CD4-positive, alpha-beta T cell treated with Interleukin-6 at 100 ng/mL for 8 hours (primary cell): ENCODE data around the gene ENPP7.

Source experiments
- DNase-seq: peaks from one replicate; pipeline ENCODE4 v3.0.0-alpha.2; 2020; ENCODE audit warnings: mixed read lengths, low spot score

ENPP7 gene

DNA sequence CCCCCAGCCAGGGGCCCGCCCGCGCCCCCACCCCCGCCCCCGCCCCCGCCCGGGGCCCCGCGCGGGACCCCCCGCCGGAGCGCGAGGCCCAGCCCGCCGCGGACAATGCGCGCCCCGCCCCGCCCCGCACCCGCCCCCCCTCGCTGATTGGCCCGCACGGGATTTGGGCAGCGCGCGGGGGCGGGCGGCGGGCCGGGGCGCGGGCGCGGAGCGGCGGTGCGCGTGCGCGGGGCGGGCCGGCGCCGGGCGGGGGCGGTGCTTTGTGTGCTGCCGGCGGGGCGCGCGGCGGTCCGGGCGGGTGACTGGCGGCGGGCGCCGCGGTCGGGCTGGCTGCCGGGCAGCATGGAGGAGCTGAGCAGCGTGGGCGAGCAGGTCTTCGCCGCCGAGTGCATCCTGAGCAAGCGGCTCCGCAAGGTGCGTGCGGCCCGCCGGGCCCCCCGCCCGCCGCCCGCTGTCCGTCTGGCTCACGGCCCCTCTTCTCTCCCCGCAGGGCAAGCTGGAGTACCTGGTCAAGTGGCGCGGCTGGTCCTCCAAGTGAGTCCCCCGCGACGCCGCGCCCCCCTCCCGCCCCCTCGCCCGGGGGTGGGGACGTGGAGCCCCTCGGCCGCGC is 47.3 kb downstream of the ENPP7 start, which contains the start of gene CBX2:
TSS of gene CBX2 (plus strand) at position 255 of the 610 bp plus-strand sequence. CDS start at position 343, 88 bp downstream.
- DNase-seq: peak; percentile 74

DNA sequence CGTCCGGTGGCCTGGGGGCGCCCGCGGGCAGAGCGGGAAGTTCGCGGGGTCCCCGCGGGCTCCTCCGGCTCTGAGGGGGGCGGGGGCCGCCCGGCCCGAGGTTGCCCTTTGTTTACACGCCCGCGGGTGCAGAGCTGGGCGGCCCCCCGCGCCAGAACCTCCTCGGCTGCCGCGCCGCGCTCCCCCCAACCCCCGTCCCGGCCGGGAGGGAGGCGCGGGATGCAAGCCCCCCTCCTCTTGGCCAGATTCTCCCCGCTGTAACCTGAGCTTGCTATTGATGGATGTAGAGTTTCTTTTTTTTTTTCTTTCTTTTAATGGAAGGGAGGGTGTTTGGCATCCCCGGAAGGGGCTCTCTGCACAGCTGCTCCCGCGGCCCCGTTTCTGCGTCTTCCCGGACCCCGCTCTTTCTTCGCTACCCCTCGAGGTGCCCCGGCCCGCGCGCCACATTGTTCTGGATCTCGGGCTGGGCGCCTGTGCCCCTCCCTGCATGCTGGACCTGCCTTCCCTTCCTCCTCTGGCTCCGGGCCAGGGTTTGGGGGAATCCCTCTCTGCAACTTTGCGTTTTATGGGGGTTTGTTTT is 47.9 kb downstream of the ENPP7 start:
- DNase-seq: no peak

GRCh38 chr17:79779084-79779529 is 48.4 kb downstream of the ENPP7 start:
- no peak for DNase-seq

GRCh38 chr17:79779661-79780365 is 49.1 kb downstream of the ENPP7 start:
- no peak for DNase-seq

DNA sequence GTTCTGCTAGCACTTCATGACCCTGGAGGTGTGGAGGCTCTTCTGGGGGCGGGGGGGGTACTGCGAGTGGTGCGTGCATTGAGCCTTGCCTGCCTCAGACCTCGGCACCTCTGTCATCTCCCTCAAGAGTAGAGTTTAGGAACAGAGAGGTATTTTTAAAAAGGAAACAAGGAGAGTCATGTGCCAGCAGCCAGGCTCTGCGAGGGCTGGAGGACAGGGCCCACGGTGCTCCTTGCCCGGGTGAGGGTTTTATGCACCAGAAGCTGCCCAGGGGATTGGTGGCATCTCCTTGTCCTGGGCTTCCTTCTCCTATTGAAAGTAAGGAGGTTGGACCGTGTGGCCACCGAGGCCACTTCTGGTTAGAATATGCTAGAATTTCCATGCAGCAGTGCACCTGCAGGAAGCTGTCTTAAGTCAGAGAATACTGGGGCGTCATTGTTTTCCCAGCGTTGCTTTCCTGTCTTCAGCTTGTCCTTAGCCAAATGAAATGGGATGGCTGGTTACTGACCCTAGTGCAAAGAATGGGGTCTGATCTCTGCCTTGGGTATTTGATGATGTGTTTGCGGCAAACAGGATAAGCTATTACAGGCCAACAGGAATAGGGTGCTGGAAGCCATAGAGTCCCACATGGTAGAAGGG is 50.4 kb downstream of the ENPP7 start:
- DNase-seq: no peak

- no peak for DNase-seq
Measured at GRCh38 chr17:79781736-79782575, 51.2 kb downstream of the ENPP7 start.

GRCh38 chr17:79783891-79784290 is 53.1 kb downstream of the ENPP7 start:
- no peak for DNase-seq

DNA sequence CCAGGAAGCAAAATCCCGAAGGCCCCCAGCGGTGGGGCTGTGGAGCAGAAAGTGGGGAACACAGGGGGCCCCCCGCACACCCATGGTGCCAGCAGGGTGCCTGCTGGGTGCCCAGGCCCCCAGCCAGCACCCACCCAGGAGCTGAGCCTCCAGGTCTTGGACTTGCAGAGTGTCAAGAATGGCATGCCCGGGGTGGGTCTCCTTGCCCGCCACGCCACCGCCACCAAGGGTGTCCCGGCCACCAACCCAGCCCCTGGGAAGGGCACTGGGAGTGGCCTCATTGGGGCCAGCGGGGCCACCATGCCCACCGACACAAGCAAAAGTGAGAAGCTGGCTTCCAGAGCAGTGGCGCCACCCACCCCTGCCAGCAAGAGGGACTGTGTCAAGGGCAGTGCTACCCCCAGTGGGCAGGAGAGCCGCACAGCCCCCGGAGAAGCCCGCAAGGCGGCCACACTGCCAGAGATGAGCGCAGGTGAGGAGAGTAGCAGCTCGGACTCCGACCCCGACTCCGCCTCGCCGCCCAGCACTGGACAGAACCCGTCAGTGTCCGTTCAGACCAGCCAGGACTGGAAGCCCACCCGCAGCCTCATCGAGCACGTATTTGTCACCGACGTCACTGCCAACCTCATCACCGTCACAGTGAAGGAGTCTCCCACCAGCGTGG is 53.7 kb downstream of the ENPP7 start:
- DNase-seq: no peak

DNA sequence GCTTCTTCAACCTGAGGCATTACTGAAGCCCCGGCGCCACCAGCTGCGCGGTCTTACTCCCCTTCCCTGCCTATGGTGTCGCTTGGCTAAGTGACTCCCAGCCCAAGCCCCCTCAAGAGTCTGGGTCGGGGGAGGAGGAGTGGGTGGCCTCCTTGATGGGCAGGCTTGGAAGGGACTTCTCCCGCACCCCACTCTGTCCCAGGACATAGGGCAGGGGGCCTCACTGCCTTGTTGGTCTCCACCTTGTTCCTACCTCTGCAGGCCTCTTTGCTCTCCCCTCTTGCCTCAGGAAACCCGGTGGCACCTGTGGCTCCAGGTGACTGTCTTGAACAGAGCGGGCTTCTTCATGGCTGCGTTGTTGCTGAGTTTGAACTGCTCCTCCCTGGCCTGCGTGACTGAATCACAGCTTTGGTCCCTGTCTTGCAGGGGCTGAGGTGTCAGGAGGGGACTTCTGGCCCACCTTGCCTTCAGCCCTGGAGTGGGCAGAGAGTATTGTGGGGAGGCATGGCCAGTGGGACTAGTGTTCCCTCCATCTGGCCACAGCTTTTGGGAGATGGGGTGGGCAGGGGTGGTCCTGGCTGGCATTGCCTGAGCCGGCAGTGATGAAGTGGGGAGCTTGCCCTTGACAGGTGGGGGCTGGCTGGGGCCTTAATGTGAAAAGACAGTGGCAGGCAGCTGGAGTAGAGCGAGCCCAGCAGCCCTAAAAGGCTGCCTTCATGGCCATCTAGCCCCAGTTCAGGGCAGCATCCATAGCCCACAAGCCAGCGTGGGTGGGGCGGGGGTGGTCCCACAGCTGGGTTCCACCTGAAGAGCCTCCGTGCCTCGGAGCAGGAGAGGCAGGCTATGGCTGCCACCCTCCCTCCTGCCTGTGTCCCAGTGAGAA is 54.5 kb downstream of the ENPP7 start:
- no peak for DNase-seq

DNA sequence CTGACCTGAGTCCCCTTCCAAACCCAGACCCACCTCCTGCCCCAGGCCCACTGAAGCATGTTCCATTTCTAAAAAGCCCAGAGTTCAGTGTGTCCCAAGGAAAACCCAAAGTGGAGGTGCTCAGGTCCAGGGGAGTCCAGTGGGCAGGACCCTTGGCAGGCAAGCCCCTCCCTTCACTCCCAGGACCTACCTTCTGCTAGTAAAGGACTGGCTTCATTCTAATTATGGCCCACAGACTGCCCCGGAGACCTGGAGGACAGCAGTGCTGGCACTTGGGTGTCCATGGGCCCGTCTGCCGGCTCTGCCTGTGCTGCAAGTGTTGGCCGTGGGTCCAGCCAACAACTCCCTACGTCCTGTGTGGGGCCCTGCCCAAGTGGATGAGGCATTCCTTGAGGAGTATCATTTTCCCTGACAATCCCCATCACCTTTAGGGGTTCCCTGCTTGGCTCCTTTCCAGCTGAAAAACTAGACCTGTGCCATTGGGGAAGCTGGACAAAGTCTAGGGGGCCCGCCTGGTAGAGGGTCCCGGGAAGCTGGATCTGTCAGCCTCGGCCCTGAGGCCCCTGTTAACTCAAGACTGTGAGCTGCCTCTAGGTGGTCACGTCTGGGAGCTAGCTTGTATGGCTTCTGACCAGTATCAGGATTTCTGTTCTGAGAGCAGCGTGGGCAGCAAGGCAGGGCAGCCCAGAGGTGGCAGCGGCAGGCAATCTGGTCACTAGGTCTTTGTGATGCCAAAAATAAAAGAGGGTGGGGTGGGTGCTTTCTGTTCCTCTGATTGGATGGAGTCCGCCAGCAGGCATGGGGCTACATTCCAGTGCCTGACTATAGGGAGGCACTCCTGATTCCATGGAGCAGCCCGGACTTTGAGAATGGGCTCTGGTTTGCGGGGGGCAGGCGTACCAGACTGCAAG is 55.4 kb downstream of the ENPP7 start:
- no peak for DNase-seq

GRCh38 chr17:79786930-79787643 is 56.3 kb downstream of the ENPP7 start:
- no peak for DNase-seq

GRCh38 chr17:79788455-79788854 is 57.7 kb downstream of the ENPP7 start:
- DNase-seq: no peak

DNA sequence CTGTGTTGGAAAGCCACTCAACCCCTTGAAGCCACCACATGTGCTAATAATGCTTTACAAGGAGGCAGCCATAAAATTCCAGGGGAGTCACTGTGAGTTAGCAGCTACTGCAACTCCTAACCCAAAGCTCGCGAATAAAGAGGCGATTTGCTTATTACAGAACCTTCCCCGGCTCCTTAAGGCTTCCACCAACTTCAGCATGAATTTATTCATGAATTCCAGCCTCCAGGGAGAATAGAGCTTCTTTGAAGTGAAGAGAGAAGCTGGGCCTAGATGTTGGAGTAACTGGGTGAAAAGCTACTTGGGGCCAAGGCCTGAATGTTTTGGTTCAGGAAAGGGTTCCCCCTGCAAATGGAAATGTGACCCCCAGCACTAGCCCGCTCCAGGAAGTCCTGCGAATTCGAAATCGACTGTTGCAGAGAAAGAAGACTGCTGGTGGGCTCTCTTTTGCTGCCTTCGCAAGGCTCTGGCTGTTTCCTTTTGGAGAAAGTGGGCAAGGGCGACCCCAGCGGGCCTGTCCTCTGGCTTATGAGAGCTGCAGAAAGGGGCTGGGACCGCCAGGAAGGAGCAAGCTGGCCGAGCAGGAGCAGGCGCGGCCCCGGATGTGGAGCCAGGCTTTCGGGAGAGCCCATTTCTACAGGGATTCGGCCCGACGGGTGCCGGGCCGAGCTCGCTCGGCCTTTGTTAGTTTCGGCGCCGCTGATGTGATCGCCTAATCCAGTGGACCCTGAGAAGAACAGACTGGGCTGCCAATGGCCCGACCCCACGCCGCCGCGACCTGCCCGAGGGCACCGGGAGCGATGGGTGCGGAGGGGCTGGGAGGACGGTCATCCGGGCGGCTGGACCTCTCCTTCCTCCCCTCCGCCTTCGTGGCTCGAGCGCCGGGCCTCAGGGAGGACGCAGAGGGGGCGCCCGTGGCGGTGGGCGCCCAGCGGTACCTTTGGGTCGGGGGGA is 58.5 kb downstream of the ENPP7 start:
- DNase-seq: no peak

- no peak for DNase-seq
Measured at GRCh38 chr17:79789943-79790804, 59.4 kb downstream of the ENPP7 start.

DNA sequence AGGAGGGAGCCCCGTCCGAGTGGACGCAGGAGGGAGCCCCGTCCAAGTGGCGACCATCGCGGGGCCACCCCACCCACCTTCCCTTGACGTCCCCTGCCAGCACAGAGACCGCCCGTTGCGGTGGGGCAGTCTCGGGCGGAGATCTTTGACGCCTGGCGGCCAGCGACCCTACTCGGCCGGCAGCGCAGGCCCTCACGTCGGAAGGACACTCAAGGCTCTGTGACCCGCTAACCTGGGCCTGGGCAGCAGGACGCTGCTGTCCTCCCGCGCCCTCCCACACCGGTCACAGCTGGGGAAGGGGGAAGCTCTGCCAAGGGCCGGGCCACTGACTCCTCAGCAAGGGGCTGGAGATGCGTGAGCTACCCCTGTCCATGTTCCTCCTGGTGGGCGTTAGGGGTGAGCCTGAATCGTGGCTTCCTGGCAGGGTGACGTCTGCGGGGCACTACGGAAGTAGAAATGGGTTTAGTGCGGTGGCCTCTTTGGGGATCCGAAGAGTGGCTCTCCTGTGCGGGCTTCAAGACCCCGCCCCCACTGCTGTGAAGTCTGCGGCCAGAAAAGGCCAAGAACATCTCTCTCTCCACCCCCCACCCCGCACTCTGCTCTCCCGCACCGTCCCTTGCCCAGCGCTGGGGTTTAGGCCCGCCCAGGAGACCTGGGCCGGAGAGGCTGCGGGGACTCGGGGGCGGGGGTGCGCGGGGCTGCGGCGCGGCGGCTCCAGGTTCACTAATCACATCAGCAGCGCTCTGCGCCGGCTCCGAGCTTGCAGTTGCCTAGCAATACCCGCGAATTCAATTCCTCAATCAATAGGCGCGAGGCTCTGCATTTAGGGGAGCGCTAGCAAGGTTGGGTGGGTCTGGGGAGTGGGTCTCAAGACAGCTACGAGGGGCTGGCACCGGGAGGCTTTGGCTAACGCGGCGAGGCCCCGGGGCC is 60.3 kb downstream of the ENPP7 start:
- DNase-seq: no peak
